Inflammatory macrophage treated with lipopolysaccharide for 1 hour (primary cell): ENCODE results near the gene TSPAN9.

Experiments
- DNase-seq, 2 donors: peaks; one replicate each; pipeline ENCODE4 v3.0.0-alpha.2; 2020 to 2022

The TSPAN9 gene

GRCh38 chr12:3102771-3103410 is 25.7 kb downstream of the TSPAN9 start:
- no peak for DNase-seq

DNA sequence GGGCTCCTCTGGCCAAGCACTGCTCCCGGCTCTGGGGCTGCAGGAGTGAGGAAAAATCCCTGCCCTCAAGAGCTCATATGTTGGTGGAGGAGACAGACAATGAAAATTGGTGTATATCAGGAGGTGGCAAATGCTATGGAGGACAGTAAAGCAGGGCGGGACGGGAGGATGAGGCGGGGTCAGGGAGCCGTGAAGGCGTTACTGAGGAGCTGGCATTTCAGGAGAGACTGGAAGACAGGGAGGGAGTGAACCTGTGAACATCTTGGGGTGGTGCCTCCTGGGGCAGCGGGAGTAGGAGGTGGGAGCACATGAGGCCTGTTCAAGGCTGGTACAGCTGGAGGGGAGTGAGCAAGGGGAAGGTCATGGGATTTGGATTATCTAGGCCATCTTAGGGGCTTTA is 26.6 kb downstream of the TSPAN9 start:
- no peak for DNase-seq

- no peak for DNase-seq
Observed at GRCh38 chr12:3105690-3106479, 28.7 kb downstream of the TSPAN9 start.

- DNase-seq: no peak
Observed at GRCh38 chr12:3106579-3106978, 29.4 kb downstream of the TSPAN9 start.

DNA sequence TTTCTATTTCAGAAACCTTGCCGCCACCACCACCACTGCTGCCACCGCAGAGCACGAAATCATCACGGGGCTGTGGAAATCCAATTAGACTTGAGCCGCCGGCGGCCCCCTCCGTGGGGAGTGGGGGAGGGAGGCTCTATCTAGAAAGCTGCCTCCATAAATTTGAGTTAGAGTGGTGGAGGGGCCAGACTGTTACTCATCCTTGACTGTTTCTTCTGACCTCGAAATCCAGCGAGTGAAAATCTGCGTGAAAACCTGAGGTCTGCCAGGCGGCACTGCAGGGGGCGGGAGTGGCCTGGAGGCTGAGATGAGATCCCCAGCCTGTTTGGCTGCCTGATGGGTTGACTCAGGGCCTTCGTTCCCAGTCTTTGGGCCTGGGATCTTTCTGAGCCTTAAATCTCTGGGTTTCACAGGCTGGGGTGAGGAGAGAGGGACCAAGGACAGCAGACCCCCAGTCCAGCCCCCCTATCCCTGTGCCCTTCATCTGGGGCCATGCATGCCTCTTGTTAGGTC is 29.9 kb downstream of the TSPAN9 start:
- no peak for DNase-seq

- DNase-seq: no peak
Observed at GRCh38 chr12:3107954-3108353, 30.8 kb downstream of the TSPAN9 start.

DNA sequence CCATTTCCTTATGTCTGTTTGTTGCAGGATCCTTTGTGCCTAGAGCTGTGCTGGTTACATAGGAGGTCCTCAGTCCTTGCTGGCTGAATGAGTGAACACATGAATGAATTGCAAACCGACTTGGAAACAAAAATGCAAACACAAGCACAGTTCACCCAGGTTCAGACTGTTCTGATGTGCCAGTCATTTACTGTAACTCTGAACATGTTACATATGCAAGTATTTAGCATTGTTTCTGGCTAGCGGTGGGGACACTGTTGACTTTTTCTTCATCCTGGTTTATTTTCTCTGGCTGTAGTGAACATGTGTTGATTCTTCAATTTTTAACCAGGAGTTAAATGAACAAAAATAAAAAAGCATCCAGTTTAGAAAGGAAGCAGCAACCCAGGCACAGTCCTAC is 33.4 kb downstream of the TSPAN9 start:
- DNase-seq: no peak

DNA sequence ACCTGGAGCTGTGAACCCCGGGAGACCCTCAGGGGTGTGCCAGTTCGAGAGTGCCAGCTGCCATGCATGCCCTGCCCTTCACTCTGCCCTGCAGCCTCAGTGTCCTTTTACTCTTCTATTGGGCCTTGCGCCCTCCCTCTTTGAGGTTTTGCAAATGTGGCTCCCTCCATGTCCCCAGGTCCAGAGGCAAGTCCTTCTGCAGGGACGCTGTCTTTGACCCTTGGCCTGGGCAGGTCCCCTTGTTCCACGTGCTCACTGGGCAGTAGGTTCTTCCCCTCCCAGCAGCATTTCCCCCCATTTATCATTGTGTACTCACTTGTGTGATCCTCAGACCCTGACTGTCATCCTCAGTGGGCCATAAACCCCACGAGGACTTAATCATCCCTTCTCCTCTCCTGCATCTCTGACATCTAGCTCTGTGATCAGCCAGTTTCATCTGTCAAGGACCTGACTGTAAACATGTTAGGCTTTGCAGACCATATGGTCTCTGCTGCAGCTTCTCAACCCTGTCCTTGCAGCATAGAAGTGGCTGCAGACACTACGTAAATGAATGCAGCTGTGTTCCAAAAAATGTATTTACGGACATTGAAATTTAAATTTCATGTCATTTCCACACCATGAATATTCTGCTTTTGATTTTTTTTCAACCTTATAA is 36.6 kb downstream of the TSPAN9 start:
- DNase-seq: no peak

- DNase-seq: no peak
Observed at GRCh38 chr12:3114671-3115070, 37.5 kb downstream of the TSPAN9 start.

- no peak for DNase-seq
Observed at GRCh38 chr12:3115078-3115477, 37.9 kb downstream of the TSPAN9 start.

DNA sequence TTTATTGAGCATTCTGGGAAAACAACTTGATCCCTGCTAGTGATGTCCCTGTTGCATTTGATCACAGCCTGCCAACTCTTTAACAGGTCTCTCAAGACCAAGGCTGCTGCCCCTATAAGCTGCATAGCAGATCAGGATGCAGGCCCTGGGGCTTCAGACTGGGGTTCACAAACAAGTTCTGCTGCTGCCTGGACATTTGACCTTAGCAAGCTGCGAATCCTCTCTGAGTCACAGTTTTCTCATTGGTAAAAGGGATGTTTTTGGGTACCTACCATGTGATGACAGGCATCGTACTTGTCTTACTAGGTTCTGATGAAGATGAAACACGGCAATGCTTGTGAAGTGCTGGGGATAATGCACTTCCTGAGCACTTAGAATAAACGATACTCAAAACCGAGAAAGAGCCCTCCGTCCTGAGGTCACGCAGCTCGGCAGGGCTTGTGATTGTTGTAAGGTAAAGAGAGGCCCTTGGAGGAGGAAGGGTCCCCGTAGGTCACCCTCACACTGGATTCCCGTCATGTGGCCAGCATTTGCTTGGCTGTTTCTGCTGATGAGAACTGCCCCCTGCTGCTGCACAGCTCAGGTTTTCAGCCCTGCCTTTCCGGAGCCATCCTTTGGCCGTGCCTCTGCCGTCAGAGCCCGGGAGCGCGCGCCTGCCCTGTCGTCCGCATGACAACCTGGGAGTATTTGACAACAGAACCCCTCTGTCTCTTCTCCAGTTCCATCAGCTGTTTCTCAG is 39.1 kb downstream of the TSPAN9 start:
- DNase-seq: no peak

DNA sequence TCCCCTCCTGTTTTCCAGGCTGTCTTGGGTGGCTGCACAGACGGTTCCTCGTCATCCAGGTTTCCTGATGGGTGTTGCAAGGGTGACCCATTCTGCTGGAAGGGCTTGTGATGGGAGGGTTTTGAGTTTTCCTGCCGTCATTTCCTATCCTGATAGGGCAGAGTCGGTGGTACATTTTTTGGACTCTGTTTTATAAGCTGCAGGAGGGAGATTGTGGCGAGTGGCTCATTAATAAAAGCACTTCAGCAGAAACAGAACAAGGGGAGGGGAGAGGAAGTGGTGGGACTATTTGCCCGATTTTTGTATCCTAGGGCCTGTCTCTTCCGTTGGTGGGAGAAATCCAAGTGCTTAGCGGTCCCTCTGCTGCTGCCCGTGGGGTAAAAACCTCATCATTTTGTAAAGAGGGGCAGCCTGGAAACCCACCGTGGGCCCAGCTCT is 40.0 kb downstream of the TSPAN9 start:
- no peak for DNase-seq

DNA sequence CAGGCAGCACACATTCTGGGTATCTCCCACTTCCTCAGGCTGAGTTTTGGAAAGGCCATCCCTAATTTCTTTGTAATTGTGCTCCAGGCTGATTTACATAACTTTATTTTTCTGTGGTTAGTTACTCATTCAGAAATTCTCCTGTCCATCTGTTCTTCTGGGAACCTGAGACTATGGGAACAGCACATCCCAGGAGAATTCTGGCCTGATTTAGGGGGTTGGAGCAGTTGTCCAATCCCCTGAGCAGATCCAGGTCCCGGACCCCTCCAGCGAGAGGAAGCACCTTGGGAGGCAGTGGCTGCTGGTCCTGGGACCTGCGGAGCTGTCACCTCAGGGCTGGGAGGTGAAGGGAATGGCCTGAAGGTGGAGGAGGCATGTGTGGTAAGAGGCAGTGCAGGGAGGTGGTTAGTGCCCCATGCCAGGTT is 40.4 kb downstream of the TSPAN9 start:
- DNase-seq: no peak

DNA sequence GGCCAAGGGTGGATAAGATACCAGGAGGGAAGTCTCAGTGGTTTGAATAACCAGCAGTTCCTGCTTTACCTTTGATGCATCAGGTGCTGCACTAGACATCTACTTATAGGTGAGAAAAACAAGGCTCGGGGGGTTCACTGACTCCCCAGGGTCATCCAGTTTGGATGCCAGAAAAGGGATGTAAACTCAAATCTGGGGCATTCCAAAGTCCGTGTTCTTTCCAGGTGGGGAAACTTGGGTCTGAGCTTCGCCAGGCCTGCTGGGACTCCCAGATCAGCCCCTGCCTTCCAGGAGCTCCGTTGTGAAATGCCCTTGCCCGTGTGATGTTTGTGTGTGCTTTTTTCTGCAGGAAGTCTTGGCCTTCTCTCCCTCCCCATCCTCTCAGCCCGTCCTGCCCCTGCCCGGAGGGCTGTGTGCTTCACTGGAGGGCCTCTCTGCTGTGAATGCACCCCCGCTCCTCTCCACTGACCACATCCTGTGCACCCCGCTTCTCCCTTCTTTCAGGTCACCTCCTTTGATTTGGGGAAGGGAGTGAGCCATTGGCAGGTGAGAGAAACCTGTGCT is 42.1 kb downstream of the TSPAN9 start:
- DNase-seq: no peak

DNA sequence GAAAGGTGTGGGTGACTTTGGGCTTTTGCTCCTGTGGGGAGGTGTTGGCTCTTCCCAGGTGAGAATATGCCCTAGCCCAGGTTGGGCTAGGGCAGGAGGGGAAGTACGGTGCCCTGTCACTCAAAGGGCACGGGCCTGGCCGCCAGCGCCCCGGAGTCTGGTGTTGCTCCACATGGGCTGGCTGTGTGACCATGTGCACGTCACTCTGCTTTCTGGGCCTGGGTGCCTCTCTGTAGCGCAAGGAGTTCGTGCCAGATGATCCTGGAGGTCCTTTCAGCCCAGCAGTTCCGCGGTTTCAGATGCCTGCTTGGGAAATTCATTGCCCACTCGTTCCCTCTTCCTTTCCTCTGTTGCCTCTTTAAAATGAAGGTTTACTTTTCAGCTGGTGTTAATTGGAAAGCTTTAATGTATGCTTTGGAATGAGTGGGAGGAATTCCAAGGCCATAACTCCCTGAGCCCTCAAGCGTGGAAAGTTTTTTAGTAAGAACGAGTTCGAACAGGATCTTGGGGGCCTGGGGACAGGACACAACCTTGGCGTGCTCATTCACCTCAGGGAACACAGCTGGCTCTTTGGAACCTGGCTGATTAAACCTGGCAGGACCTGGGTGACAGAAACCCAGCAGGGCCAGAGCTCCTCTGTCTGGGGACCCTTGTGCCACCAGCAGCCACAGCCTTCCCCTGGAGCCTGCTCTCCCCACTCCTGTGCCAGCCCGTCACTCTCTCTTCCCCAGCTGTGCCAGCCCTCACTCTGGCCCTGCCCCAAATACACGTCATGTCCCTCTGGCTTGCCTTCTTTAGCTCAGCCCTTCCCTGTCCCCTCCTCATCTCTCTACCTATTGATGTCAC is 42.8 kb downstream of the TSPAN9 start:
- no peak for DNase-seq

- no peak for DNase-seq
Observed at GRCh38 chr12:3120701-3121100, 43.5 kb downstream of the TSPAN9 start.

GRCh38 chr12:3122841-3123678 is 45.9 kb downstream of the TSPAN9 start:
- DNase-seq: no peak

- no peak for DNase-seq
Observed at GRCh38 chr12:3123729-3124128, 46.5 kb downstream of the TSPAN9 start.

- no peak for DNase-seq
Observed at GRCh38 chr12:3124917-3125316, 47.7 kb downstream of the TSPAN9 start.

- no peak for DNase-seq
Observed at GRCh38 chr12:3125674-3126073, 48.5 kb downstream of the TSPAN9 start.

- no peak for DNase-seq
Observed at GRCh38 chr12:3127832-3128231, 50.7 kb downstream of the TSPAN9 start.
